GM21528 (cell line): ENCODE data around the gene CTNNA1.
"Not testable (repeated sequence)": the region's sequence is repeated elsewhere in the genome, so short reads cannot be mapped to it uniquely, and the experiment has no call there.

ENCODE experiments used
- ATAC-seq: cut with Tn5 transposase; IDR thresholded peaks from one replicate; pipeline ENCODE4 v1.9.1; 2021; ENCODE audit warnings: mild to moderate bottlenecking, moderate library complexity; ENCODE audit not compliant: unreplicated experiment, low FRiP score

Gene CTNNA1

GRCh38 chr5:138755084-138755748, 2.0 kb downstream of the CTNNA1 start:
- ATAC-seq, result no peak

GRCh38 chr5:138757061-138757776, 4.0 kb downstream of the CTNNA1 start:
- ATAC-seq, result no peak

GRCh38 chr5:138760448-138761110, 7.4 kb downstream of the CTNNA1 start:
- no peak for ATAC-seq

GRCh38 chr5:138761115-138761514, 7.9 kb downstream of the CTNNA1 start:
- not testable (repeated sequence) for ATAC-seq

- ATAC-seq, result not testable (repeated sequence)
These were observed 8.4 kb downstream of the CTNNA1 start for GRCh38 chr5:138761670-138762069.

GRCh38 chr5:138762110-138762509, 8.9 kb downstream of the CTNNA1 start:
- ATAC-seq, result no peak

- ATAC-seq, result no peak
These were observed 10.0 kb downstream of the CTNNA1 start for GRCh38 chr5:138763037-138763778.

- no peak for ATAC-seq
These were observed 17.1 kb downstream of the CTNNA1 start for GRCh38 chr5:138770291-138770690.

GRCh38 chr5:138770977-138771376, 17.8 kb downstream of the CTNNA1 start:
- no peak for ATAC-seq

- ATAC-seq, result no peak
These were observed 19.9 kb downstream of the CTNNA1 start for GRCh38 chr5:138772986-138773594.

- not testable (repeated sequence) for ATAC-seq
These were observed 20.4 kb downstream of the CTNNA1 start for GRCh38 chr5:138773624-138774023.

- ATAC-seq, result no peak
These were observed 21.8 kb downstream of the CTNNA1 start for GRCh38 chr5:138775034-138775433.

- ATAC-seq, result no peak
These were observed 25.0 kb downstream of the CTNNA1 start for GRCh38 chr5:138778234-138778633.

GRCh38 chr5:138783976-138784375, 30.8 kb downstream of the CTNNA1 start:
- no peak for ATAC-seq

- no peak for ATAC-seq
These were observed 31.4 kb downstream of the CTNNA1 start for GRCh38 chr5:138784590-138784989.

- no peak for ATAC-seq
These were observed 36.6 kb downstream of the CTNNA1 start for GRCh38 chr5:138789771-138790242.

- no peak for ATAC-seq
These were observed 37.5 kb downstream of the CTNNA1 start for GRCh38 chr5:138790684-138791083.

- no peak for ATAC-seq
These were observed 39.1 kb downstream of the CTNNA1 start for GRCh38 chr5:138792195-138792790.

GRCh38 chr5:138793575-138793974, 40.4 kb downstream of the CTNNA1 start:
- no peak for ATAC-seq

GRCh38 chr5:138803285-138803684, 50.1 kb downstream of the CTNNA1 start:
- no peak for ATAC-seq
